K562 (cell line): ENCODE measurements around the gene SEC14L3. TPM values are rescaled to one million over a fixed set of nuclear protein-coding genes. Genes with fewer than 3 reads are reported as not detected.

Experiments
- CC2D1A ChIP-seq: fragments of 450-650 bp; IDR thresholded peaks from 2 replicates; pipeline ENCODE4 v1.6.1; 2017; ENCODE audit warnings: mild to moderate bottlenecking
- CHD4 ChIP-seq: fragments of 200-600 bp; sonication (generic); IDR thresholded peaks from 3 replicates; pipeline ENCODE4 v1.6.1; 2012; ENCODE audit warnings: low read depth, mild to moderate bottlenecking, mixed read lengths, low read length, inconsistent platforms; ENCODE audit not compliant: insufficient read depth, insufficient replicate concordance, poor library complexity, severe bottlenecking
- CTCF ChIP-seq, 3 experiments: IDR thresholded peaks in 2 of 3; conservative IDR thresholded peaks in 1 of 3; 2 replicates each; pipeline ENCODE4 v1.5.1; 2011 to 2012; ENCODE audit warnings: low read length in 3 of 3, mild to moderate bottlenecking in 3 of 3, control low read depth in 2 of 3, improper control_type of control experiment in 1 of 3, inconsistent platforms in 1 of 3, low read depth in 1 of 3, mixed read lengths in 1 of 3, moderate library complexity in 1 of 3; ENCODE audit not compliant: insufficient read depth in 2 of 3
- EHMT2 ChIP-seq: fragments of 450-650 bp; IDR thresholded peaks from 2 replicates; pipeline ENCODE4 v1.6.1; 2018; ENCODE audit warnings: antibody characterized with exemption
- ESRRB ChIP-seq: fragments of 250-450 bp; sonication (Bioruptor Pico); IDR thresholded peaks from 2 replicates; pipeline ENCODE4 v1.5.0; 2020; ENCODE audit warnings: mild to moderate bottlenecking, moderate library complexity, borderline replicate concordance
- ETV6 ChIP-seq, 3 experiments: fragments of 150-350 bp in 1 of 3; sonication (generic) in 1 of 3; formaldehyde crosslinking in 1 of 3; IDR thresholded peaks; 2 replicates each; pipeline versions ENCODE4 v1.6.1 to v1.8.0; 2014 to 2022; ENCODE audit warnings: borderline replicate concordance in 2 of 3, low read depth in 2 of 3, antibody characterized with exemption in 1 of 3, low read length in 1 of 3, mild to moderate bottlenecking in 1 of 3, missing genetic modification reagents in 1 of 3
- JUND ChIP-seq, 2 experiments: IDR thresholded peaks; 2 replicates in 1 of 2; 3 replicates in 1 of 2; pipeline ENCODE4 v1.6.1; 2011; ENCODE audit warnings: borderline replicate concordance in 2 of 2, low read depth in 2 of 2, low read length in 2 of 2, improper control_type of control experiment in 1 of 2, missing biosample characterization in 1 of 2, missing genetic modification characterization in 1 of 2, missing genetic modification reagents in 1 of 2
- SMARCB1 ChIP-seq: IDR thresholded peaks from 2 replicates; pipeline ENCODE4 v1.6.1; 2011; ENCODE audit warnings: improper control_type of control experiment, low read depth; ENCODE audit not compliant: insufficient read length
- ZBTB11 ChIP-seq, 3 experiments: fragments of 200-800 bp in 1 of 3; fragments of 250-450 bp in 1 of 3; fragments of 450-650 bp in 1 of 3; sonication (Bioruptor Pico) in 1 of 3; sonication (Bioruptor generic) in 1 of 3; formaldehyde crosslinking in 1 of 3; IDR thresholded peaks; 2 replicates each; pipeline versions ENCODE4 v1.6.1 to v1.8.0; 2016 to 2022; ENCODE audit warnings: mild to moderate bottlenecking in 2 of 3, missing genetic modification characterization in 2 of 3, missing compliant biosample characterization in 1 of 3, moderate library complexity in 1 of 3
- ZBTB33 ChIP-seq: sonication (generic); formaldehyde crosslinking; IDR thresholded peaks from 2 replicates; pipeline ENCODE4 v1.8.1; 2023; ENCODE audit warnings: mild to moderate bottlenecking, missing genetic modification reagents
- ZNF395 ChIP-seq: fragments of 200-800 bp; sonication (Bioruptor generic); IDR thresholded peaks from 2 replicates; pipeline ENCODE4 v1.6.1; 2017; ENCODE audit warnings: missing genetic modification characterization, missing compliant biosample characterization
- polyA plus RNA-seq, 8 experiments: library from polyadenylated mRNA; depleted of rRNA in 4 of 8; stranded (reverse) in 5 of 8; unstranded in 3 of 8; fragments of >200 nt; fragmentation: Nextera tagmentation in 2 of 8; fragmentation: Illumina TruSeq in 1 of 8; extraction: Ambion mirVana in 2 of 8; extraction: Trizol in 1 of 8; gene quantifications; 2 replicates each; pipeline versions ENCODE4 v1.2.1 to v1.2.3, GENCODE V29; 2011 to 2014; ENCODE audit warnings: inconsistent platforms in 1 of 8, missing spikeins in 1 of 8
- total RNA-seq, 7 experiments: library from RNA; depleted of rRNA in 6 of 7; stranded (reverse); fragments of >200 nt in 6 of 7; fragmentation: Illumina TruSeq in 2 of 7; extraction: Trizol in 2 of 7; gene quantifications; 2 replicates each; pipeline versions ENCODE4 v1.2.1 to v1.2.3, GENCODE V29; 2011 to 2021; ENCODE audit warnings: low replicate concordance in 1 of 7

The SEC14L3 gene
- total and polyA plus RNA-seq, 9 of the 15 experiments (the other 6 are each of a cell fraction or from before 2014, with no cell fraction given): not detected

GRCh38 chr22:30435674-30436126, 36.1 kb downstream of the SEC14L3 start (continued):
- TF ChIP-seq CTCF (IDR thresholded peaks at IDR 0.05 in 2 of 3, conservative IDR thresholded peaks at IDR 0.05 in 1 of 3; ENCODE audit: insufficient read depth in 2 of 3, low read depth in 1 of 3, low read length in 3 of 3): peak in 2 of 3 experiments; percentile 23 to 56; a peak in 2 of 6 replicates
- no peak for TF ChIP-seq SMARCB1
- peak; percentile 98; the same call in 1 of the 2 replicates for TF ChIP-seq ZBTB33 (CRISPR knock-in tag)
- TF ChIP-seq JUND (IDR thresholded peaks at IDR 0.05; ENCODE audit: borderline replicate concordance, low read depth, low read length): no peak
- no peak for TF ChIP-seq JUND (tag; IDR thresholded peaks at IDR 0.05; ENCODE audit: borderline replicate concordance, low read depth, low read length)
- TF ChIP-seq ETV6 (IDR thresholded peaks at IDR 0.05; ENCODE audit: borderline replicate concordance in 1 of 2, low read depth in 2 of 2, low read length in 1 of 2): peak; percentile 93 to 97
- TF ChIP-seq ETV6 (CRISPR knock-in tag; IDR thresholded peaks at IDR 0.05; ENCODE audit: borderline replicate concordance): peak; percentile 92; the same call in 1 of the 2 replicates
- peak; percentile 28; the same call in 1 of the 2 replicates for TF ChIP-seq CC2D1A
- TF ChIP-seq EHMT2: peak; percentile 76; the same call in 1 of the 2 replicates
- TF ChIP-seq ESRRB (CRISPR knock-in tag): no peak
- peak; percentile 26; the same call in 1 of the 2 replicates for TF ChIP-seq ZNF395 (CRISPR knock-in tag)
- TF ChIP-seq CHD4: peak; percentile 20
- peak in 1 of 3 experiments; percentile 58; a peak in 1 of 6 replicates for TF ChIP-seq ZBTB11 (CRISPR knock-in tag; IDR thresholded peaks at IDR 0.05)
